HG03108 (cell line): ENCODE data around the gene RAB31.
A peak's percentile ranks its signal among the peaks of the same experiment; 100 is the strongest.
"Not testable (repeated sequence)": the region's sequence is repeated elsewhere in the genome, so short reads cannot be mapped to it uniquely, and the experiment has no call there.

ENCODE experiments used
- ATAC-seq: cut with Tn5 transposase; IDR thresholded peaks from one replicate; pipeline ENCODE4 v1.9.1; 2021; ENCODE audit warnings: moderate library complexity; ENCODE audit not compliant: unreplicated experiment

The RAB31 gene, protein sequence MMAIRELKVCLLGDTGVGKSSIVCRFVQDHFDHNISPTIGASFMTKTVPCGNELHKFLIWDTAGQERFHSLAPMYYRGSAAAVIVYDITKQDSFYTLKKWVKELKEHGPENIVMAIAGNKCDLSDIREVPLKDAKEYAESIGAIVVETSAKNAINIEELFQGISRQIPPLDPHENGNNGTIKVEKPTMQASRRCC

GRCh38 chr18:9708057-9708433 is at the start of gene RAB31:
Gene RAB31 (plus strand): TSS chr18:9708301. CDS start chr18:9708406, 105 bp downstream.
- ATAC-seq: no peak

DNA sequence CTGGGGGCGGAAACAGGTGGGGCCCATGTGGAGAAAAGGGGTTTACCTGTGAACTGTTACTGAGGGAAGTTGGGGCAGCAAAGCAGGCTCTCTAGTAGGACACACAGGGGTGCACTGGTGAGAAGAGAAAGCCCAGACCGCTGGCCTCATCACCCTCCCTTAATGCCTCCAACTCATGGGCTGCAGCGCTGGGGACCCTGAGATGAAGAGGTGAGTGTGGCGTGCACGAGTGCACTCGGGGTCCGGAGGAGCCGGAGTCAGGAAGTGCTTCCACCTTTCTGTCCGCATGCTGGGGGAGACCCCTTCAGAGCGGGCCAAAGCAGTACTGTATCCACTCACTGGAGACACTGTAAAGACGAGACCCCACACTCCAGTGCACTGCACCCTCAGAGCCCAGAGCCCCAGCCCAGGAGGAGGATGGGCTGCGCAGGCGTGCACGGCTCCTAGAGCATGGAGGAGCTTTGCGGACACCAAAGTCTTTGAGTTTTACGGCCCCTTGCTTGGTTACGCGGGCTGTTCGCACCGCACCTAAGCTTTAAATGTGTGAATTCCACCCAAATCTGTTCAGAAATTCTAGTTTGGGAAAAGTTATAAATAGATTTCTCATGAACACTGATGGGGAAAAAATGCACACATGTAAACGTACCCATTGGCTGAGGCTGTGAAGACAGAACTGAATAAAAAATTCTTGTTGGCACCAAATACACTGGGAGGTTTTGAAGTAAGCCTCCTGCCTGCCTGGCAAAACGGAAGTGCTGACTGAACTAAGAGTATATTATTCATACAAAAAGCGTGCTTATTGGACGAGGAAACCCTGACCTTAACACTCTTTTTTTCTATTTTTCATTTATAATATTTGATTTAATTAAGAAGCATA is 48.4 kb upstream of the RAB31 start:
- ATAC-seq: no peak

DNA sequence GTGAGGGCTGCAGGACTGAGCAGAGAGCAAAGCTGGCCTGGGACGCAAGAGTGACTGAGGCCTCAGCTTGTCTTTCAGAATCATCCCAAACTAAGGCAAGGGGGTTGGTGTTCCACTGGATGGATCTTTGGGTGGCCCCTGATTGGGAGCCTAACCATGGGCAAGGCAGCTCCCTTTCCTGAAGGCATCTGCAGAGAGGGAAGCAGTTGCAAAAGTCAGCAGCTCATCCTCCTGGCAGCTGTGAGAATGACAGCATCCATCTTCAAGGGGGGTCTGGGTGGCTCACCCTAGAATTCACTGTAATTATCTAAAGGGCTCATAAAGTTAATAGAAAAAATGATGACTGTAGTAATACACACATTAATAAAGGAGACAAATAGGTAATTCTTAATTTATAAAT is 46.5 kb upstream of the RAB31 start:
- ATAC-seq: no peak

- ATAC-seq: no peak
These were observed 44.7 kb upstream of the RAB31 start for GRCh38 chr18:9663377-9663776.

GRCh38 chr18:9665314-9665713 is 42.8 kb upstream of the RAB31 start:
- ATAC-seq: no peak

DNA sequence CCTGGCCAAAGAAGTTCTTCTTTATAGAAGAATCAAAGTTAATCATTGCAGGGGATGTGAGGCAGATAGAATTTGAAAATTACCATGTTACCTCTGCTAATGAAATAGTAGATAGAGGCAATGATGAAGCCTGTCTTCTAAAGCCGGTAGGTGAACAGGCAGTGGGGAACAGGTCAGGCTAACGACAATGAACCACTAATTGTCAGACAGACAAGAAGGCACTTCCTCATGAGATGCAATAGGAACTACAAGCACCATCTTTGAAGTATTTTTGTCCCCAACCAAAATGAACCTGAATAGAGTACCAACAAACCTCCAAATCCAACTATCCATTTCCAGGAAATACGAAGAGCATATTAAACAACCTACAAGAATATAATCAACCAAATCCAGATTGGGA is 41.6 kb upstream of the RAB31 start:
- ATAC-seq: no peak

DNA sequence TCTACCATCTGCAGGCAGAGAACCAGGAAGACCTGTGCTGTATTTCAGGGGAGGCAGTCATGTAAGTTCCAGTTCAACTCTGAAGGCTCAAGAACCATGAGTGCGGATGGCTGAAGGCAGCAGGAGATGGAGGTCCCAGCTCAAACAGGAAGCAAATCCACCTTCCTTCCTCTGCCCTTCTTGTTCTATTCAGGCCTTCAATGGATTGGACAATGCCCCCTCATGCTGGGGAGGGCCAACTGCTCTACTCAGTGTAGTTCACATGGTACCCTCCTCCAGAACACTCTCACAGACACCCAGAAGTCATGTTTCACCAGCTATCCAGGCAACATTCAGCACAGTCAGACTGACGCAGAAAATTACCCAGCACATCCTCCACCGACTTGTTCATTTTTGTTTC is 39.1 kb upstream of the RAB31 start:
- ATAC-seq: no peak

DNA sequence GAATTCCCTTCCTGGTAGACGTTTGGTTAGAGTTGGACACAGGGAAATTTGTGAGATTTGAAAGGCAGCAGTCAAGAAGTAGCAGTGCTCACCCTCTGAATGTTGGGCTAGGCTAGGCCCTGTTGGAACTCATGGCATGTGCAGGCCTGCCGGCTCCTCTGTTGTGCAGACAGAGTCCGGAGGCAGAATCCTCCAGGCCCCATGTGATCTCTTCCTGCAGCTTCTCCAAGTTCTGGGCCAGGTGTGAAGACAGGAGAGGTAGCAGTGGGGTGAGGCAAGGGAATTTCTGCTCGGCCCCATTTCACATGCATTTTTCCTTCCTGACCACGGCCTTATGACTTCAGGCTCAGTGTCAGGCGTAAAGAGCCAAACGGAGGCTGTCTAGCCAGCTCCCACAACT is 36.9 kb upstream of the RAB31 start:
- no peak for ATAC-seq

GRCh38 chr18:9673296-9674251 is 34.5 kb upstream of the RAB31 start:
- peak; percentile 95 for ATAC-seq

- ATAC-seq: not testable (repeated sequence)
These were observed 29.9 kb upstream of the RAB31 start for GRCh38 chr18:9678216-9678615.

- ATAC-seq: no peak
These were observed 29.0 kb upstream of the RAB31 start for GRCh38 chr18:9679125-9679524.

- no peak for ATAC-seq
These were observed 26.9 kb upstream of the RAB31 start for GRCh38 chr18:9681217-9681616.

GRCh38 chr18:9682572-9682971 is 25.5 kb upstream of the RAB31 start:
- no peak for ATAC-seq

DNA sequence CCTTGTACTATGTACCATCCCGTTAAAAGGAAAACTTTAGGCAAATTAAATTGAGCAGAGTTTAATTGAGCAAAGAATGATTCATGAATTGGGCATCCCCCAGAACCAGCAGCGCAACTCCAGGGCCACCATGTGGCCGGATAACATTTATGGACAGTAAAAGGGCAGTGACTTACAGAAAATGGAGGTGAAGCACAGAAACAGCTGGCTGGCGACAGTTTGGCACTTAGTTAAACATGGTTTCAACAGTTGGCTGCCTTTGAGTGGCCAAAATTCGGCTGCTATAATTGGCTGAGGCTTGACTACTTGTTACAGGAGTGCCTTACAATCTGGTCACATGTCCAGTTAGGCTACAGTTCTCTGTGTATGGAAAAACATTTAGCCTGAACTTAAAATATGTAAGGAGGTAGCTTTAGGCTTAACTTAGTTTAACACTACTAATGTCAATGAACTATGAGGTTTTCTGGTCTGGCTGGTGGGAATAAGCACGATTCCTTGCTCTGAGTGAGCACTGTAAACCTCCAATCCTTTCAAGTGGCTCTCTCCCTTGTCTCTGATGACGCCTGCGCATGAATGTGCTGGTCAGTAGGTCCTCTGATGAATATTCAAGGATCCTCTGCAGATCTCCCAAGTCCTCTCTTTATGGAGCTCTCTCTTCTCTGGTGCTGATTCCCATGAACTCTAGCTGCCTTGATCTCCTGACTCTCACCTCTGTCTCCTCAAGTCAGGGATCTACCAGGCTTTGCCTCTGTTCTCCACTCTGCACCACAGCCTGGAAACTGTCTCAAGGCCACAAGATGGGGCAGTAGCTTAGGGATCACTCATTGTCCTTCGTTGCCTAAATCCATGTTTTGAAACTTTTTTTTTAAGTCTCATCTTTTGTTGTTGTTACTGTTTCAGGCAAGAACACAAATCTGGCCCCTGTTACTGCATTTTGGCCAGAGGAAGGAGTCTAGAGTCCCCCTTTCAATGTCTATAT is 24.4 kb upstream of the RAB31 start:
- ATAC-seq: no peak

DNA sequence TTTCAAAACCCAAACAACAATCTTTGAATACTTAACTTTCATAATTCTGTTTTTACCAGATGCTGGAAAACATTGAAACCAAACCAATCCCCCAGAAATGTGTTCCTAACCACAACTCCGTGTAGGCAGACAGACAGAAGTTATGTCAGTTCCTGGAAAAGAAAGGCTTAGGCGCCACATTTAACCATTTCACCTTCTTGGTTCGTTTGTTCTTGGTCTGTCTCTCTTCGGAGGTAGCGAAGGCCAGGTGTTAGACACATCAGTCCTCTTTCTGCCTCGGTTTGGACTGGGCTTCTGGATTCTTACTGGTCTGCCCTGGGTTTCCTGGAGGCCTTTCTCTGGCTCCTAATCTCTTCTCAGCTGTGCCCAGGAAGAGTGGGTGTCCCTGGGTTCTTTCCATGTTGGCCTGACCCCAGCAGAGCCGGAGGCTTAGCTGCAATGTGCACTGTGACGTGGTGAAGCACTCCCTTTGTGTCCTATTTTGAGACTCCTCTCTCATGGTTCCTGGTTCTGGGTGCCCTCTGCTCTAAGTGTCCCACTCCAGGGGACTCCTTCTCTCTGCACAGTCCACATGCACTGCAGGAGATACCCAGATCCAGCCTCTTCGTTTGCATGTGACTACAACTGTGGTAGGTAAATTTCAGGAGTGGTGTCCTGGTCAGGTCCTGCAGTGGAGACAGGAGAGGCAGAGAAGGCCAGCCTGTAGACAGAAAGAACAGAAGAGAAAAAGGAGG is 23.1 kb upstream of the RAB31 start:
- ATAC-seq: no peak

GRCh38 chr18:9685615-9685890 is 22.5 kb upstream of the RAB31 start:
- ATAC-seq: no peak

GRCh38 chr18:9688036-9688741 is 19.9 kb upstream of the RAB31 start:
- no peak for ATAC-seq

- no peak for ATAC-seq
These were observed 18.8 kb upstream of the RAB31 start for GRCh38 chr18:9689253-9689652.
